Muscle layer of duodenum (tissue), 2 donors: Measurements from ENCODE around the gene KMT2A.
A peak's percentile ranks its signal among the peaks of the same experiment; 100 is the strongest.

Experiments used
- H3K27ac ChIP-seq: one replicate; pipeline ENCODE4 v1.7.0; 2013; ENCODE audit warnings: mild to moderate bottlenecking, low read length
- H3K27me3 ChIP-seq: one replicate; pipeline ENCODE4 v1.7.0; 2013; ENCODE audit warnings: low read depth, mild to moderate bottlenecking, control low read depth, low read length
- H3K36me3 ChIP-seq, 2 donors: one replicate each; pipeline ENCODE4 v1.7.0; 2013; ENCODE audit warnings: low read length in 2 of 2, control low read depth in 1 of 2, mild to moderate bottlenecking in 1 of 2; ENCODE audit not compliant: insufficient read depth in 2 of 2, control insufficient read depth in 1 of 2
- H3K4me1 ChIP-seq, 2 donors: one replicate each; pipeline ENCODE4 v1.7.0; 2013; ENCODE audit warnings: low read length in 2 of 2, mild to moderate bottlenecking in 2 of 2, control low read depth in 1 of 2, moderate library complexity in 1 of 2; ENCODE audit not compliant: insufficient read depth in 2 of 2, control insufficient read depth in 1 of 2
- H3K4me3 ChIP-seq, 2 donors: one replicate each; pipeline ENCODE4 v1.7.0; 2013; ENCODE audit warnings: low read length in 2 of 2, low read depth in 1 of 2, mild to moderate bottlenecking in 1 of 2
- H3K9me3 ChIP-seq, 2 donors: one replicate each; pipeline ENCODE4 v1.7.0; 2013; ENCODE audit warnings: low read length in 2 of 2, control low read depth in 1 of 2, mild to moderate bottlenecking in 1 of 2; ENCODE audit not compliant: control insufficient read depth in 1 of 2
- donor health status: healthy.

Gene KMT2A

GRCh38 chr11:118436639-118437207 lies 431 bp downstream of the KMT2A start:
- H3K27me3 ChIP-seq, result no peaks in the 10 kb centered on the region
- peaks cover 6 to 41% of the 10 kb centered on the region in 2 donors for H3K4me1 ChIP-seq
- H3K27ac ChIP-seq, result peak overlapping the region; percentile 83
- no peaks in the 10 kb centered on the region for H3K9me3 ChIP-seq
- peak overlapping the region; percentile 65 to 94 for H3K4me3 ChIP-seq
- H3K36me3 ChIP-seq, result no peaks in the 10 kb centered on the region

GRCh38 chr11:118437208-118438125 lies 1.2 kb downstream of the KMT2A start:
- Histone ChIP-seq H3K4me1 (peaks cover 14 to 49% of the 10 kb centered on the region in 2 donors), H3K27ac (peak overlapping the region; percentile 83), H3K27me3 (no peaks in the 10 kb centered on the region), H3K9me3 (no peaks in the 10 kb centered on the region), H3K4me3 (peak overlapping the region; percentile 65 to 94), H3K36me3 (no peaks in the 10 kb centered on the region)

GRCh38 chr11:118438314-118438931 lies 2.1 kb downstream of the KMT2A start:
- Histone ChIP-seq H3K36me3 (no peaks in the 10 kb centered on the region), H3K4me3 (peak overlapping the region; percentile 65 to 94), H3K4me1 (peaks cover 20 to 56% of the 10 kb centered on the region in 2 donors), H3K27ac (peak overlapping the region; percentile 83), H3K9me3 (no peaks in the 10 kb centered on the region), H3K27me3 (no peaks in the 10 kb centered on the region)

GRCh38 chr11:118439646-118440045 lies 3.4 kb downstream of the KMT2A start:
- peaks cover 20 to 60% of the 10 kb centered on the region in 2 donors for H3K4me1 ChIP-seq
- no peaks in the 10 kb centered on the region for H3K27me3 ChIP-seq
- H3K27ac ChIP-seq, result no peak overlapping the region
- H3K36me3 ChIP-seq, result no peaks in the 10 kb centered on the region
- no peaks in the 10 kb centered on the region for H3K9me3 ChIP-seq
- no peak overlapping the region for H3K4me3 ChIP-seq

GRCh38 chr11:118441770-118442275 lies 5.5 kb downstream of the KMT2A start:
- peaks cover 20 to 62% of the 10 kb centered on the region in 2 donors for H3K4me1 ChIP-seq
- H3K4me3 ChIP-seq, result no peak overlapping the region
- H3K27me3 ChIP-seq, result no peaks in the 10 kb centered on the region
- no peaks in the 10 kb centered on the region for H3K36me3 ChIP-seq
- H3K27ac ChIP-seq, result no peak overlapping the region
- no peaks in the 10 kb centered on the region for H3K9me3 ChIP-seq

- H3K4me3 ChIP-seq, result no peak overlapping the region
Measured at GRCh38 chr11:118442301-118442700, 6.0 kb downstream of the KMT2A start.

GRCh38 chr11:118442908-118443589 lies 6.8 kb downstream of the KMT2A start:
- H3K27ac ChIP-seq, result no peak overlapping the region

More at GRCh38 chr11:118442301-118442700, 6.0 kb downstream of the KMT2A start:
- H3K27me3 ChIP-seq, result no peaks in the 10 kb centered on the region
- H3K36me3 ChIP-seq, result no peaks in the 10 kb centered on the region
- peaks cover 20 to 65% of the 10 kb centered on the region in 2 donors for H3K4me1 ChIP-seq
- H3K9me3 ChIP-seq, result no peaks in the 10 kb centered on the region
- H3K27ac ChIP-seq, result no peak overlapping the region

GRCh38 chr11:118443590-118444218 lies 7.4 kb downstream of the KMT2A start:
- Histone ChIP-seq H3K4me1 (peaks cover 20 to 59% of the 10 kb centered on the region in 2 donors), H3K27ac (no peak overlapping the region), H3K4me3 (no peak overlapping the region), H3K9me3 (no peaks in the 10 kb centered on the region), H3K27me3 (no peaks in the 10 kb centered on the region), H3K36me3 (no peaks in the 10 kb centered on the region)

More at GRCh38 chr11:118442908-118443589, 6.8 kb downstream of the KMT2A start:
- Histone ChIP-seq H3K36me3 (no peaks in the 10 kb centered on the region), H3K9me3 (no peaks in the 10 kb centered on the region), H3K4me1 (peaks cover 20 to 58% of the 10 kb centered on the region in 2 donors), H3K4me3 (no peak overlapping the region), H3K27me3 (no peaks in the 10 kb centered on the region)

- Histone ChIP-seq H3K4me3 (no peak overlapping the region), H3K9me3 (no peaks in the 10 kb centered on the region), H3K36me3 (peaks cover 0 to 4% of the 10 kb centered on the region in 2 donors), H3K4me1 (peaks cover 7 to 25% of the 10 kb centered on the region in 2 donors), H3K27ac (no peak overlapping the region), H3K27me3 (no peaks in the 10 kb centered on the region)
Measured at GRCh38 chr11:118447423-118447822, 11.1 kb downstream of the KMT2A start.

- no peaks in the 10 kb centered on the region for H3K27me3 ChIP-seq
- no peaks in the 10 kb centered on the region for H3K9me3 ChIP-seq
- H3K36me3 ChIP-seq, result peaks cover 0 to 4% of the 10 kb centered on the region in 2 donors
- no peak overlapping the region for H3K27ac ChIP-seq
- peaks cover 0 to 18% of the 10 kb centered on the region in 2 donors for H3K4me1 ChIP-seq
- no peak overlapping the region for H3K4me3 ChIP-seq
Measured at GRCh38 chr11:118448294-118448693, 12.0 kb downstream of the KMT2A start.
